ENCODE measurements around the gene CCDC188. TPM values are rescaled to one million over a fixed set of nuclear protein-coding genes. Genes with fewer than 3 reads are reported as not detected.

CCDC188 gene
- total and polyA plus RNA-seq, 2 donors (not counting 1 experiment from before 2014, with no cell fraction given) = not detected

DNA sequence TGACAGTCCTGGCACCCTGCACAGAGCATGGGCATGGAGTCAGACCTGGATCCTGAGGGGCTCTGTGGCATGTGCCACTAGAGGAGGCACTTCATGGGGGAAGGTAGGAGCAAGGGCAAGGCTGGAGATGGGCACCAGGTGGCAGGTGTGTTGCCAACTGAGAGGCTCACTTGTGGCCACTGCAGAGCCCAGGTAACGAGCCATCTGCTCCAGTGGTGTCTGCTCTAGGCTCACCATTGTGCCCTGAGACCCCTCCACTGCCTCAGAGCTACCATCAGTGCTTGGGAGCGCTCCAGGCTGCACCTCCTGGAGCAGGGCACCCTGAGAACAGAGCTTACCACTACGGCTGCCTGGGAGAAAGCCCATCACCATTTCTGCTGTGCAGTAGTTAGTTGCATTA, 20.5 kb downstream of the CCDC188 start:
- Mint-ChIP-seq H3K4me3 (peak overlapping the region; percentile 70), H3K9me3 (ENCODE audit: insufficient read depth) (no peaks in the 10 kb centered on the region), H3K27me3 (no peaks in the 10 kb centered on the region), H3K4me1 (peaks cover 22% of the 10 kb centered on the region), H3K27ac (peak overlapping the region; percentile 63)
- Histone ChIP-seq H3K4me3 (ENCODE audit: control extremely low read depth in 1 of 5, extremely low read depth in 1 of 5, insufficient read depth in 1 of 5, low read depth in 2 of 5, low read length in 4 of 5) (peak overlapping the region in 1 of 5 experiments; percentile 87), H3K27me3 (replicated peaks in 1 of 4; ENCODE audit: control extremely low read depth in 1 of 4, control insufficient read depth in 3 of 4, insufficient read depth in 4 of 4, low read length in 3 of 4) (no peaks in the 10 kb centered on the region), H3K4me2 (replicated peaks; ENCODE audit: low read depth, low read length, poor library complexity, severe bottlenecking) (peak overlapping the region; percentile 82), H4K20me1 (ENCODE audit: control insufficient read depth, insufficient read depth, low read length, poor library complexity, severe bottlenecking) (peaks cover 31% of the 10 kb centered on the region), H3K27ac (ENCODE audit: low read length in 2 of 2) (peak overlapping the region in 1 of 2 donors; percentile 79), H2AFZ (ENCODE audit: insufficient read depth, low read depth, low read length, poor library complexity, severe bottlenecking) (peak overlapping the region; percentile 79), H3K9ac (ENCODE audit: low read length) (peak overlapping the region; percentile 71), H3K9me3 (ENCODE audit: control extremely low read depth in 1 of 3, control insufficient read depth in 2 of 3, insufficient read depth in 1 of 3, low read length in 2 of 3) (no peaks in the 10 kb centered on the region), H3K4me1 (ENCODE audit: control insufficient read depth in 2 of 2, insufficient read depth in 2 of 2, low read length in 2 of 2) (peaks cover 12 to 31% of the 10 kb centered on the region in 2 donors), H3K79me2 (ENCODE audit: control insufficient read depth, insufficient read depth, low read length) (peaks cover 33% of the 10 kb centered on the region), H3K36me3 (replicated peaks in 1 of 2; ENCODE audit: control extremely low read depth in 1 of 2, control insufficient read depth in 1 of 2, extremely low read depth in 1 of 2, insufficient read depth in 2 of 2, low read length in 1 of 2) (peaks cover 0 to 11% of the 10 kb centered on the region in 2 experiments)
- ChIA-PET CTCF (interaction anchor here (1.6 to 2.1 kb wide), 3 partner anchors 12 to 162 kb away, joined by 5 to 10 read pairs (median 10); no protein-coding TSS in a partner anchor), POLR2A (no interaction called here)
- WGBS (ENCODE audit: insufficient coverage) = 65% methylated on average over 3 of the region's 3 CpGs
- TF ChIP-seq EZH2 (IDR thresholded peaks at IDR 0.05; ENCODE audit: borderline replicate concordance, insufficient read depth, low read depth, low read length, poor library complexity, severe bottlenecking) = no peak
- TF ChIP-seq, protein P1, sequence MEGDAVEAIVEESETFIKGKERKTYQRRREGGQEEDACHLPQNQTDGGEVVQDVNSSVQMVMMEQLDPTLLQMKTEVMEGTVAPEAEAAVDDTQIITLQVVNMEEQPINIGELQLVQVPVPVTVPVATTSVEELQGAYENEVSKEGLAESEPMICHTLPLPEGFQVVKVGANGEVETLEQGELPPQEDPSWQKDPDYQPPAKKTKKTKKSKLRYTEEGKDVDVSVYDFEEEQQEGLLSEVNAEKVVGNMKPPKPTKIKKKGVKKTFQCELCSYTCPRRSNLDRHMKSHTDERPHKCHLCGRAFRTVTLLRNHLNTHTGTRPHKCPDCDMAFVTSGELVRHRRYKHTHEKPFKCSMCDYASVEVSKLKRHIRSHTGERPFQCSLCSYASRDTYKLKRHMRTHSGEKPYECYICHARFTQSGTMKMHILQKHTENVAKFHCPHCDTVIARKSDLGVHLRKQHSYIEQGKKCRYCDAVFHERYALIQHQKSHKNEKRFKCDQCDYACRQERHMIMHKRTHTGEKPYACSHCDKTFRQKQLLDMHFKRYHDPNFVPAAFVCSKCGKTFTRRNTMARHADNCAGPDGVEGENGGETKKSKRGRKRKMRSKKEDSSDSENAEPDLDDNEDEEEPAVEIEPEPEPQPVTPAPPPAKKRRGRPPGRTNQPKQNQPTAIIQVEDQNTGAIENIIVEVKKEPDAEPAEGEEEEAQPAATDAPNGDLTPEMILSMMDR (IDR thresholded peaks at IDR 0.05) = no peak
- intact Hi-C loops (cut with micrococcal nuclease) = loop anchor here (5.0 kb wide), 2 partner anchors 158 to 377 kb away; partner anchors contain the start of gene MED15
- peak; percentile 41 for DNase-seq
- no peak for ATAC-seq (ENCODE audit: low read depth)

DNA sequence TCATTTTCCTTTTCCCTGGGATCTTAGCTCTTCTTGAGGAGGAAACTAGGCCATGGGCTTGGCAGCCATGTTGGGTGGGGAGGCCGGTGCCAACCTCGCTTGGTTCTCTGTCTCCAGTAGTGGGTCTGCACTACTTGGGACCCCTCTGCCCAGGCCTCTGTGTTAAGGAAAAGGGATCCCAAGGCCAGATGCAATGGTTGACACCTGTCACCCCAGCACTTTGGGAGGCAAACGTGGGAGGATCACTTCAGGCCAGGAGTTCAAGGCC, 21.2 kb downstream of the CCDC188 start:
- DNase-seq = no peak
- no peaks in the 10 kb centered on the region for H3K27me3 ChIP-seq (replicated peaks in 1 of 4; ENCODE audit: control extremely low read depth in 1 of 4, control insufficient read depth in 3 of 4, insufficient read depth in 4 of 4, low read length in 3 of 4)
- POLR2A ChIA-PET = interaction anchor here (0.8 kb wide), 1 partner anchor 12 kb away, joined by 3 read pairs; no protein-coding TSS in a partner anchor
- TF ChIP-seq, protein P1 (IDR thresholded peaks at IDR 0.05) = no peak
- TF ChIP-seq EZH2 (IDR thresholded peaks at IDR 0.05; ENCODE audit: borderline replicate concordance, insufficient read depth, low read depth, low read length, poor library complexity, severe bottlenecking) = no peak
- no peak for ATAC-seq (ENCODE audit: low read depth)
- H3K4me2 ChIP-seq (replicated peaks; ENCODE audit: low read depth, low read length, poor library complexity, severe bottlenecking) = no peak overlapping the region
- intact Hi-C loops (cut with micrococcal nuclease) = loop anchor here (5.0 kb wide), 2 partner anchors 157 to 378 kb away; partner anchors contain the start of gene MED15
- H3K9ac ChIP-seq (ENCODE audit: low read length) = no peak overlapping the region
- peak overlapping the region; percentile 15 for H3K27ac Mint-ChIP-seq
- H4K20me1 ChIP-seq (ENCODE audit: control insufficient read depth, insufficient read depth, low read length, poor library complexity, severe bottlenecking) = peaks cover 25% of the 10 kb centered on the region
- H3K4me3 Mint-ChIP-seq = peak overlapping the region; percentile 37
- H3K9me3 Mint-ChIP-seq (ENCODE audit: insufficient read depth) = no peaks in the 10 kb centered on the region
- H2AFZ ChIP-seq (ENCODE audit: insufficient read depth, low read depth, low read length, poor library complexity, severe bottlenecking) = no peak overlapping the region
- H3K79me2 ChIP-seq (ENCODE audit: control insufficient read depth, insufficient read depth, low read length) = peaks cover 27% of the 10 kb centered on the region
- peaks cover 11 to 28% of the 10 kb centered on the region in 2 donors for H3K4me1 ChIP-seq (ENCODE audit: control insufficient read depth in 2 of 2, insufficient read depth in 2 of 2, low read length in 2 of 2)
- no peaks in the 10 kb centered on the region for H3K9me3 ChIP-seq (ENCODE audit: control extremely low read depth in 1 of 3, control insufficient read depth in 2 of 3, insufficient read depth in 1 of 3, low read length in 2 of 3)
- H3K4me3 ChIP-seq (ENCODE audit: control extremely low read depth in 1 of 5, extremely low read depth in 1 of 5, insufficient read depth in 1 of 5, low read depth in 2 of 5, low read length in 4 of 5) = no peak overlapping the region
- H3K36me3 ChIP-seq (replicated peaks in 1 of 2; ENCODE audit: control extremely low read depth in 1 of 2, control insufficient read depth in 1 of 2, extremely low read depth in 1 of 2, insufficient read depth in 2 of 2, low read length in 1 of 2) = peaks cover 0 to 18% of the 10 kb centered on the region in 2 experiments
- CTCF ChIA-PET = interaction anchor here (0.6 to 2.1 kb wide), 5 partner anchors 11 to 161 kb away, joined by 3 to 10 read pairs (median 5); no protein-coding TSS in a partner anchor
- no peak overlapping the region for H3K27ac ChIP-seq (ENCODE audit: low read length in 2 of 2)
- peaks cover 18% of the 10 kb centered on the region for H3K4me1 Mint-ChIP-seq
- WGBS (ENCODE audit: insufficient coverage) = 100% methylated on average over 2 of the region's 3 CpGs
- H3K27me3 Mint-ChIP-seq = no peaks in the 10 kb centered on the region
